ENCODE data around the gene CDH13.

Gene CDH13

DNA sequence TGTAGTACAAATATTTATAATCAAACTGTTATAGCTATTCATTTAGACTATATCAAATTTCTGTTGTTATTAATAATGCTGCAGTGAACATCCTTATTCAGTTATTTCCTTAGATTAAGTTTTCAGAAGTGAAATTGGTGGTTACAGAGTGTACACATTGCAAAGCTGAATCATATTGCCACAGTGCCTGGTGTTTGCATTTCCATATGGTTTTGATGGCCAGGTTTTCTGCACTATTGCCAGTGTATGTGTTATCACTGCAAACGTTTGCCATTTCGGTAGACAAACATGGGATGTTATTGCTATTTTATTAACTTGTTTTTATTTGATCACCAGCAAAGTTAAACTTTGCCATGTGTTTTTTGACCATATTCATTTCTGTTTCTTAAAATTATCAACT lies 259.4 kb downstream of the CDH13 start:
- H3K4me2 ChIP-seq (ENCODE audit: low read length): no peak overlapping the region

DNA sequence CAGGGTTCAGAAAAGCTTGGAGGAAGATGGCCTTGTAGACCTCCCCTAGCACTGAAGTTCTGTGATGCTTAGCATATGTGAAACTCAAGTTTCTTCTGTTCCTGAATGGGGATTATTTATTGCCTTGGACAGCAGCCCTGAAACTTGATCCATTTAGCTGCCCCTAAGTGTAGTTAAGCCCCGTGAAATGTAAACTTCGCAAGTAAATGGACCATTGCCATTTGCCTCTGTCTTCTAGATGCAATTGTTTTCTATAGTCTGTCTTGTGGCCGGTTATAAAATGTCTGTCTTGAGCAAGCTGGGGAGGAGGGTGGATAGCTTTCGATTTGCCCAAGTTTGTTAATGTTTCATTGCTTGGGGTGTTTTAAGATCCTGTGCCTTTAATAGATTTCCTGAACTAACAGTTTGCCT lies 261.8 kb downstream of the CDH13 start:
- Histone ChIP-seq H3K4me1 (ENCODE audit: low read length) (peaks cover 3% of the 10 kb centered on the region), H3K36me3 (replicated peaks; ENCODE audit: low read depth, low read length) (no peaks in the 10 kb centered on the region), H3K9me3 (ENCODE audit: insufficient read depth, low read length) (no peaks in the 10 kb centered on the region), H3K4me2 (ENCODE audit: low read length) (no peak overlapping the region), H3K79me2 (ENCODE audit: low read length) (no peaks in the 10 kb centered on the region), H3K27me3 (ENCODE audit: low read depth, low read length) (0 out of 2 replicates have a peak, but pooled peaks cover 3% of the 10 kb centered on the region), H3K4me3 (ENCODE audit: low read length) (no peak overlapping the region), H3K27ac (ENCODE audit: low read length) (no peak overlapping the region), H4K20me1 (ENCODE audit: insufficient read depth, low read length) (no peaks in the 10 kb centered on the region), H3K9ac (ENCODE audit: low read length) (no peak overlapping the region), H2AFZ (ENCODE audit: low read depth, low read length) (no peak overlapping the region)
- no peak for TF ChIP-seq EZH2phosphoT487 (IDR thresholded peaks at IDR 0.05; ENCODE audit: low read depth)
- TF ChIP-seq, protein P1, sequence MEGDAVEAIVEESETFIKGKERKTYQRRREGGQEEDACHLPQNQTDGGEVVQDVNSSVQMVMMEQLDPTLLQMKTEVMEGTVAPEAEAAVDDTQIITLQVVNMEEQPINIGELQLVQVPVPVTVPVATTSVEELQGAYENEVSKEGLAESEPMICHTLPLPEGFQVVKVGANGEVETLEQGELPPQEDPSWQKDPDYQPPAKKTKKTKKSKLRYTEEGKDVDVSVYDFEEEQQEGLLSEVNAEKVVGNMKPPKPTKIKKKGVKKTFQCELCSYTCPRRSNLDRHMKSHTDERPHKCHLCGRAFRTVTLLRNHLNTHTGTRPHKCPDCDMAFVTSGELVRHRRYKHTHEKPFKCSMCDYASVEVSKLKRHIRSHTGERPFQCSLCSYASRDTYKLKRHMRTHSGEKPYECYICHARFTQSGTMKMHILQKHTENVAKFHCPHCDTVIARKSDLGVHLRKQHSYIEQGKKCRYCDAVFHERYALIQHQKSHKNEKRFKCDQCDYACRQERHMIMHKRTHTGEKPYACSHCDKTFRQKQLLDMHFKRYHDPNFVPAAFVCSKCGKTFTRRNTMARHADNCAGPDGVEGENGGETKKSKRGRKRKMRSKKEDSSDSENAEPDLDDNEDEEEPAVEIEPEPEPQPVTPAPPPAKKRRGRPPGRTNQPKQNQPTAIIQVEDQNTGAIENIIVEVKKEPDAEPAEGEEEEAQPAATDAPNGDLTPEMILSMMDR (IDR thresholded peaks at IDR 0.05; ENCODE audit: low read depth, low read length): no peak

More for the DNA sequence above, 259.4 kb downstream of the CDH13 start:
- no peak overlapping the region for H3K4me3 ChIP-seq (ENCODE audit: low read length)
- peaks cover 12% of the 10 kb centered on the region for H3K4me1 ChIP-seq (ENCODE audit: low read length)
- H3K9me3 ChIP-seq (ENCODE audit: insufficient read depth, low read length): no peaks in the 10 kb centered on the region
- H3K36me3 ChIP-seq (replicated peaks; ENCODE audit: low read depth, low read length): no peaks in the 10 kb centered on the region
- H3K79me2 ChIP-seq (ENCODE audit: low read length): no peaks in the 10 kb centered on the region
- TF ChIP-seq, protein P1 (IDR thresholded peaks at IDR 0.05; ENCODE audit: low read depth, low read length): no peak
- no peak for TF ChIP-seq EZH2phosphoT487 (IDR thresholded peaks at IDR 0.05; ENCODE audit: low read depth)
- H3K27ac ChIP-seq (ENCODE audit: low read length): no peak overlapping the region
- H3K9ac ChIP-seq (ENCODE audit: low read length): no peak overlapping the region
- no peak overlapping the region for H2AFZ ChIP-seq (ENCODE audit: low read depth, low read length)
- 0 out of 2 replicates have a peak, but pooled peaks cover 3% of the 10 kb centered on the region for H3K27me3 ChIP-seq (ENCODE audit: low read depth, low read length)
- no peaks in the 10 kb centered on the region for H4K20me1 ChIP-seq (ENCODE audit: insufficient read depth, low read length)

DNA sequence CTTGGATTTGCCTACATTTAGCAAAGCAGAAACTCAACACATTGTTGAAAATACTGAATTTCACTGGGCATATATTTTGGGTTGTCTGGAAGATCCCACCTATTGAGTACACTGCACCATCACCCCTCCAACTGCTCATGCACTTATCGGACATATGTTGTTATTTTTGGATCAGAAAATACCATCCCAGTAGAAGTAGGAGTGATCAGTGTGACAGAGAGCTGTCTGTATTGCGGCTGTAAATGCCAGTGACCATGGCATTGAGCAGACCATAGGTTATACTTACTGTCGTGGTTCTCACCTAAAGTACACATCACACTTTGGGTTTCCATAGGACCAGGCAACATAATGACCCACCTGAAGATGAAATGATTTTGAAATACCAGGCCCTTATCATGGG lies 264.7 kb downstream of the CDH13 start:
- TF ChIP-seq, protein P1 (IDR thresholded peaks at IDR 0.05; ENCODE audit: low read depth, low read length): no peak
- TF ChIP-seq EZH2phosphoT487 (IDR thresholded peaks at IDR 0.05; ENCODE audit: low read depth): no peak
- Histone ChIP-seq H3K36me3 (replicated peaks; ENCODE audit: low read depth, low read length) (no peaks in the 10 kb centered on the region), H3K4me3 (ENCODE audit: low read length) (no peak overlapping the region), H4K20me1 (ENCODE audit: insufficient read depth, low read length) (no peaks in the 10 kb centered on the region), H3K9me3 (ENCODE audit: insufficient read depth, low read length) (no peaks in the 10 kb centered on the region), H3K4me2 (ENCODE audit: low read length) (no peak overlapping the region), H3K27ac (ENCODE audit: low read length) (no peak overlapping the region), H3K79me2 (ENCODE audit: low read length) (no peaks in the 10 kb centered on the region), H2AFZ (ENCODE audit: low read depth, low read length) (no peak overlapping the region), H3K4me1 (ENCODE audit: low read length) (no peaks in the 10 kb centered on the region), H3K27me3 (ENCODE audit: low read depth, low read length) (0 out of 2 replicates have a peak, but pooled peaks cover 3% of the 10 kb centered on the region), H3K9ac (ENCODE audit: low read length) (no peak overlapping the region)

- H2AFZ ChIP-seq (ENCODE audit: low read depth, low read length): no peak overlapping the region
- H3K4me1 ChIP-seq (ENCODE audit: low read length): no peaks in the 10 kb centered on the region
- H3K79me2 ChIP-seq (ENCODE audit: low read length): no peaks in the 10 kb centered on the region
- no peak overlapping the region for H3K4me2 ChIP-seq (ENCODE audit: low read length)
- H3K36me3 ChIP-seq (replicated peaks; ENCODE audit: low read depth, low read length): no peaks in the 10 kb centered on the region
- TF ChIP-seq, protein P1 (IDR thresholded peaks at IDR 0.05; ENCODE audit: low read depth, low read length): no peak
- TF ChIP-seq EZH2phosphoT487 (IDR thresholded peaks at IDR 0.05; ENCODE audit: low read depth): no peak
- no peak overlapping the region for H3K9ac ChIP-seq (ENCODE audit: low read length)
- 0 out of 2 replicates have a peak, but pooled peaks cover 3% of the 10 kb centered on the region for H3K27me3 ChIP-seq (ENCODE audit: low read depth, low read length)
- no peak overlapping the region for H3K4me3 ChIP-seq (ENCODE audit: low read length)
- H3K9me3 ChIP-seq (ENCODE audit: insufficient read depth, low read length): no peaks in the 10 kb centered on the region
- no peak overlapping the region for H3K27ac ChIP-seq (ENCODE audit: low read length)
- no peaks in the 10 kb centered on the region for H4K20me1 ChIP-seq (ENCODE audit: insufficient read depth, low read length)
These were observed 265.1 kb downstream of the CDH13 start for GRCh38 chr16:82891918-82892317.

All from OCI-LY3 (cell line).